Heart left ventricle (tissue), 13 donors: ENCODE results near the gene RCBTB2.

ENCODE experiments used
- POLR2A ChIP-seq, 2 donors: fragments of 450-650 bp; IDR thresholded peaks; one replicate each; pipeline ENCODE4 v1.6.1; 2017; ENCODE audit warnings: antibody characterized with exemption in 2 of 2, mild to moderate bottlenecking in 2 of 2, moderate library complexity in 2 of 2
- TF ChIP-seq, protein P1 (sequence below), 12 donors: fragments of 200-600 bp; sonication (generic) in 4 of 12; IDR thresholded peaks; one replicate each; pipeline versions ENCODE4 v1.5.0 to v1.8.0; 2018 to 2022; ENCODE audit warnings: antibody characterized with exemption in 12 of 12, mild to moderate bottlenecking in 5 of 12
- donor health status: ischemic (EF 13 %, LVEDD 7.1; RV severe dilation, severe dysfunction).
- donor health status: DM: no; HTN: yes; CAD: no.
- donor health status: DM: no; HTN: no; CAD: no.
- donor health status: ischemic (EF 25% LVEDD 6.9; RV normal size, moderate dysfunction).
- donor health status: ischemic (EF 25% LVEDD 5.7; RV mildly dilated, moderate dysfunction).
- donor health status: ischemic (EF 35%, LVEDD 5.7; RV mildly dilated, moderate dysfunction).
- donor health status: nonischemic (EF 11% LVEDD 7.7; RV severe dilation, severe dysfunction).
- donor health status: DM: yes; HTN: yes; CAD: no.
- donor health status: PGD.
- donor health status: ischemic (EF 29% LVEDD 5.4; RV normal size, mild dysfunction).
- donor health status: nonischemic (EF 23%, LVEDD 6.1; RV moderate dilation, normal function).

DNA sequence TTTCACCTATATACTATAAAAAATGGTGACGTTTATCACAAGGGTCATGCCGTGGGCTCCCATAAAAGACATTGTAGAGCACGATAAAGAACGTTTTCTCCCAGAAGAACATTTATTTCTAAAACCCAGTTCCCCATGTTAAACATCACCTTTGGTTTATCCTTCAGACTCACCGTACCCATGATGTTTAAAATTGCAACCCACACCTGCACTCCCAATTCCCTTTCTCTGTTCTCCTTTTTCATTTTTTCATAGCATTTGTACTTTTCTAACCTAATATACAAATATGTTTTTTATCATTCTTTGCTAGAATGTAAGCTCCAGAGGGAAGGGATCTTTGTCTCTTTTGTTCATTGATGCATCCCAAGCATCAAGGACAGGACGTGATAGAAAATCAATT, 2.0 kb downstream of the RCBTB2 start:
- TF ChIP-seq, protein P1, sequence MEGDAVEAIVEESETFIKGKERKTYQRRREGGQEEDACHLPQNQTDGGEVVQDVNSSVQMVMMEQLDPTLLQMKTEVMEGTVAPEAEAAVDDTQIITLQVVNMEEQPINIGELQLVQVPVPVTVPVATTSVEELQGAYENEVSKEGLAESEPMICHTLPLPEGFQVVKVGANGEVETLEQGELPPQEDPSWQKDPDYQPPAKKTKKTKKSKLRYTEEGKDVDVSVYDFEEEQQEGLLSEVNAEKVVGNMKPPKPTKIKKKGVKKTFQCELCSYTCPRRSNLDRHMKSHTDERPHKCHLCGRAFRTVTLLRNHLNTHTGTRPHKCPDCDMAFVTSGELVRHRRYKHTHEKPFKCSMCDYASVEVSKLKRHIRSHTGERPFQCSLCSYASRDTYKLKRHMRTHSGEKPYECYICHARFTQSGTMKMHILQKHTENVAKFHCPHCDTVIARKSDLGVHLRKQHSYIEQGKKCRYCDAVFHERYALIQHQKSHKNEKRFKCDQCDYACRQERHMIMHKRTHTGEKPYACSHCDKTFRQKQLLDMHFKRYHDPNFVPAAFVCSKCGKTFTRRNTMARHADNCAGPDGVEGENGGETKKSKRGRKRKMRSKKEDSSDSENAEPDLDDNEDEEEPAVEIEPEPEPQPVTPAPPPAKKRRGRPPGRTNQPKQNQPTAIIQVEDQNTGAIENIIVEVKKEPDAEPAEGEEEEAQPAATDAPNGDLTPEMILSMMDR (IDR thresholded peaks at IDR 0.05) = no peak
- no peak for TF ChIP-seq POLR2A (IDR thresholded peaks at IDR 0.05)
